SK-N-SH (cell line): ENCODE measurements around the gene LEPROT. TPM values are rescaled to one million over a fixed set of nuclear protein-coding genes. Genes with fewer than 3 reads are reported as not detected.

Source experiments
- CTCF ChIA-PET: fragments of 300-600, 350-600 bp; formaldehyde crosslinking; extraction: SDS; loops from one replicate; lab custom pipeline; 2021; lab: Yijun Ruan, JAX
- POLR2A ChIA-PET: fragments of 350-600 bp; sonication (Branson Sonifier 250); formaldehyde crosslinking; extraction: SDS; loops from one replicate; lab custom pipeline; 2020; ENCODE audit warnings: antibody characterized with exemption, inconsistent platforms; lab: Yijun Ruan, JAX
- DNase-seq: peaks from one replicate; pipeline ENCODE4 v3.0.0; 2012
- H2AFZ ChIP-seq: fragments of 200-600 bp; sonication (generic); 2 replicates; pipeline ENCODE4 v1.8.1; 2016; ENCODE audit warnings: antibody characterized with exemption, mild to moderate bottlenecking, low read depth
- H3F3A ChIP-seq: fragments of 200-600 bp; sonication (generic); replicated peaks from 2 replicates; pipeline ENCODE3; 2016; ENCODE audit warnings: antibody characterized with exemption, mild to moderate bottlenecking; ENCODE audit not compliant: insufficient read depth
- H3K27ac ChIP-seq, 2 experiments: fragments of 200-500 bp in 1 of 2; fragments of 200-600 bp in 1 of 2; sonication (Bioruptor generic) in 1 of 2; sonication (generic), shearing (Covaris generic) in 1 of 2; 2 replicates each; pipeline versions ENCODE4 v1.5.1 to v1.6.1; 2014 to 2016; ENCODE audit warnings: low read depth in 2 of 2, inconsistent platforms in 1 of 2, low read length in 1 of 2, mild to moderate bottlenecking in 1 of 2, mixed read lengths in 1 of 2
- H3K27me3 ChIP-seq: fragments of 200-600 bp; sonication (generic), shearing (Covaris generic); 2 replicates; pipeline ENCODE4 v1.6.1; 2016; ENCODE audit warnings: mixed run types; ENCODE audit not compliant: insufficient read depth
- H3K36me3 ChIP-seq, 2 experiments: fragments of 200-500 bp in 1 of 2; fragments of 200-600 bp in 1 of 2; sonication (Bioruptor generic) in 1 of 2; sonication (generic) in 1 of 2; replicated peaks in 1 of 2; 2 replicates each; pipeline versions ENCODE3 to v1.5.1; 2014 to 2016; ENCODE audit warnings: low read length in 1 of 2, mild to moderate bottlenecking in 1 of 2; ENCODE audit not compliant: insufficient read depth in 2 of 2, control insufficient read depth in 1 of 2
- H3K4me1 ChIP-seq, 2 experiments: fragments of 200-500 bp in 1 of 2; fragments of 200-600 bp in 1 of 2; sonication (Bioruptor generic) in 1 of 2; sonication (generic), shearing (Covaris generic) in 1 of 2; 2 replicates each; pipeline versions ENCODE4 v1.5.1 to v1.6.1; 2014 to 2016; ENCODE audit warnings: low read depth in 1 of 2, low read length in 1 of 2, mixed run types in 1 of 2; ENCODE audit not compliant: insufficient read depth in 2 of 2, control insufficient read depth in 1 of 2
- H3K4me2 ChIP-seq: fragments of 200-600 bp; sonication (generic), shearing (Covaris generic); 2 replicates; pipeline ENCODE4 v1.6.1; 2017; ENCODE audit warnings: mixed run types
- H3K4me3 ChIP-seq, 2 experiments: fragments of 200-500 bp in 1 of 2; fragments of 200-600 bp in 1 of 2; sonication (Bioruptor generic) in 1 of 2; sonication (generic), shearing (Covaris generic) in 1 of 2; 2 replicates each; pipeline versions ENCODE4 v1.5.1 to v1.8.1; 2014 to 2016; ENCODE audit warnings: low read depth in 2 of 2, inconsistent platforms in 1 of 2, low read length in 1 of 2, mild to moderate bottlenecking in 1 of 2, mixed read lengths in 1 of 2, moderate library complexity in 1 of 2
- H3K79me2 ChIP-seq: fragments of 200-600 bp; sonication (generic); 2 replicates; pipeline ENCODE4 v1.8.1; 2017; ENCODE audit warnings: mild to moderate bottlenecking; ENCODE audit not compliant: insufficient read depth
- H3K9ac ChIP-seq: fragments of 200-600 bp; sonication (generic); 2 replicates; pipeline ENCODE4 v1.6.1; 2017; ENCODE audit warnings: mixed run types
- H3K9me2 ChIP-seq: fragments of 200-600 bp; sonication (generic); 2 replicates; pipeline ENCODE4 v1.6.1; 2017; ENCODE audit warnings: mixed run types
- H3K9me3 ChIP-seq: fragments of 200-600 bp; sonication (generic); 2 replicates; pipeline ENCODE4 v1.6.1; 2017; ENCODE audit warnings: mixed run types, mild to moderate bottlenecking, moderate library complexity
- H4K20me1 ChIP-seq: fragments of 200-600 bp; sonication (generic); 2 replicates; pipeline ENCODE4 v1.6.1; 2017; ENCODE audit warnings: mild to moderate bottlenecking, mixed run types; ENCODE audit not compliant: insufficient read depth
- EP300 ChIP-seq, 2 experiments: IDR thresholded peaks; 2 replicates each; pipeline versions ENCODE4 v1.4.0 to v1.6.1; 2012; ENCODE audit warnings: borderline replicate concordance in 1 of 2, low read depth in 1 of 2, low read length in 1 of 2
- GABPA ChIP-seq: IDR thresholded peaks from 2 replicates; pipeline ENCODE4 v1.4.0; 2012; ENCODE audit warnings: low read depth, mild to moderate bottlenecking
- MAX ChIP-seq: IDR thresholded peaks from 2 replicates; pipeline ENCODE4 v1.4.0; 2012; ENCODE audit warnings: low read depth
- MEF2A ChIP-seq: IDR thresholded peaks from 2 replicates; pipeline ENCODE4 v1.4.0; 2012; ENCODE audit warnings: low read depth, borderline replicate concordance
- MXI1 ChIP-seq: IDR thresholded peaks from 2 replicates; pipeline ENCODE4 v1.6.1; 2012; ENCODE audit warnings: mild to moderate bottlenecking, low read depth, low read length, improper control_type of control experiment
- NFIC ChIP-seq: IDR thresholded peaks from 2 replicates; pipeline ENCODE4 v1.4.0; 2012; ENCODE audit warnings: borderline replicate concordance
- NRF1 ChIP-seq: IDR thresholded peaks from 2 replicates; pipeline ENCODE4 v1.6.1; 2012; ENCODE audit warnings: low read depth, mild to moderate bottlenecking, low read length
- PBX3 ChIP-seq: IDR thresholded peaks from 2 replicates; pipeline ENCODE4; 2012
- POLR2AphosphoS5 ChIP-seq: IDR thresholded peaks from 2 replicates; pipeline ENCODE4 v1.6.1; 2012; ENCODE audit warnings: low read depth, low read length
- RAD21 ChIP-seq: IDR thresholded peaks from 2 replicates; pipeline ENCODE4 v1.6.1; 2012; ENCODE audit warnings: mild to moderate bottlenecking, low read length
- TAF1 ChIP-seq: IDR thresholded peaks from 2 replicates; pipeline ENCODE4 v1.6.1; 2012; ENCODE audit warnings: low read depth, mild to moderate bottlenecking, low read length, moderate library complexity, borderline replicate concordance
- YY1 ChIP-seq: IDR thresholded peaks from 2 replicates; pipeline ENCODE4 v1.4.0; 2012; ENCODE audit warnings: low read depth, mild to moderate bottlenecking
- WGBS: methylation state at CpG from one replicate; pipeline ENCODE4 v1.1.6; 2017; ENCODE audit warnings: low lambda C conversion rate; 5-methylcytosine and 5-hydroxymethylcytosine counted together
- polyA plus RNA-seq, 3 experiments: library from polyadenylated mRNA; depleted of rRNA; stranded (reverse); fragments of >200 nt; gene quantifications; 2 replicates each; pipeline ENCODE4 v1.2.3, GENCODE V29; 2012
- TF ChIP-seq, protein P1 (sequence below): IDR thresholded peaks from 2 replicates; pipeline ENCODE4 v1.4.0; 2012; ENCODE audit warnings: low read depth, borderline replicate concordance

Gene LEPROT
- polyA plus RNA-seq, 1 of the 3 experiments (the other 2 are of a cell fraction): 38.9 TPM

DNA sequence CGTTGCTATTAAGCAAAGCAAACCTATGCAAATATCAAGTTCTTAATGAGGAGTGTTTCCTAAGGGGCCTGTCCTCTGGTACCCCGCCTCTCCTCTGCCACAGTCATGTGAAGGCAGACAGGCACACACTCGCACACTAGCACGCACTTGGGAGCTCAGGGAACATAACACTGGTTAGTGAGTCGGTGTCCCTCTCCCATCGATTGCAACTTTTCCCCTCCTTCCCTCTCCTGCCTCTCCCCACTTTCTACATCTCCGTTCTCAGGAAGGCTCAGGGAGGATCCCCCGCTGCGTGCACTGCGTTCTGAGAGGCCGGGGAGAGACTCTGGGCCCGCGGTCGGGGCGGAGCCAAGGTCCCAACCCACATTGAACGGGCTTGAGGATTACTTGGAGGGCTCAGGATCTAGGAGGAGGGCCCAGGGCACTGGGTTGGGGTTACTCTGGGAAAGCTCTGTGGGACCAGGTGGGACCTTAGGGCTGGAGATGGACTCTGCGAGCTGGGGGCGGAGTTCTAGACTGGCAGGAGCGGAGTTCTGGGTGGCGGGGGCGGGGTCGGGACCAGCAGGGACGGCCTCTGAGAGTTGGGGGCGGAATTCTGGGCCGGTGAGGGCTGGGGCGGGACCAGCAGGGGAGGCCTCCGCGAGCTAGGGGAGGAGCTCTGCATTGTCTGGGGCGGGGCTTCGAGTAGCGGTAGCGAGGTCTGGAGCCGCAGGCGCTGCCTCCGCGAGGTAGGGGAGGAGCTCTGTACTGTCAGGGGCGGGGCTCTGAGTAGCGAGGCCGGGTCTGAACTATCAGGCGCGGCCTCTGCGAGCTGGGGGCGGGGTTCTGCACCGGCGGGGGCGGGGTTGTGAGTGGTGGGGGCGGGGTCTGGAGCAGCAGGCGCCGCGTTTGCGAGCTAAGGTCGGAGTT, 533 bp upstream of the LEPROT start:
- H2AFZ ChIP-seq: peak overlapping the region; percentile 97
- peak overlapping the region; percentile 77 for H3K9ac ChIP-seq
- peak; percentile 97 for DNase-seq
- peak overlapping the region; percentile 88 for H3K4me2 ChIP-seq
- H3K9me2 ChIP-seq: no peaks in the 10 kb centered on the region
- peaks cover 13 to 17% of the 10 kb centered on the region in 2 experiments for H3K4me1 ChIP-seq
- H3F3A ChIP-seq: peaks cover 37% of the 10 kb centered on the region
- H3K27me3 ChIP-seq: no peaks in the 10 kb centered on the region
- ChIA-PET POLR2A (interaction anchor here (0.6 to 1.7 kb wide), 5 partner anchors 8 to 165 kb away, joined by 3 to 9 read pairs (median 5); partner anchors contain the start of gene DNAJC6), CTCF (interaction anchor here (0.7 to 1.9 kb wide), 6 partner anchors 11 to 268 kb away, joined by 3 to 9 read pairs (median 4); no protein-coding TSS in a partner anchor)
- WGBS: under 1% methylated on average over 17 of the region's 52 CpGs
- peak overlapping the region; percentile 81 to 95 for H3K27ac ChIP-seq
- no peaks in the 10 kb centered on the region; the same call in 1 of the 2 replicates for H4K20me1 ChIP-seq
- peak overlapping the region; percentile 84 to 95 for H3K4me3 ChIP-seq
- H3K36me3 ChIP-seq: peaks cover 0 to 4% of the 10 kb centered on the region in 2 experiments
- H3K79me2 ChIP-seq: peaks cover 42% of the 10 kb centered on the region
- TF ChIP-seq EP300 (IDR thresholded peaks at IDR 0.05; ENCODE audit: borderline replicate concordance in 1 of 2, low read depth in 1 of 2, low read length in 1 of 2) (no peak), NRF1 (peak; percentile 20; the same call in 1 of the 2 replicates), POLR2AphosphoS5 (peak; percentile 70; the same call in 1 of the 2 replicates), MXI1 (peak; percentile 52; the same call in 1 of the 2 replicates), PBX3 (peak; percentile 27; the same call in 1 of the 2 replicates), GABPA (no peak)
- TF ChIP-seq, protein P1, sequence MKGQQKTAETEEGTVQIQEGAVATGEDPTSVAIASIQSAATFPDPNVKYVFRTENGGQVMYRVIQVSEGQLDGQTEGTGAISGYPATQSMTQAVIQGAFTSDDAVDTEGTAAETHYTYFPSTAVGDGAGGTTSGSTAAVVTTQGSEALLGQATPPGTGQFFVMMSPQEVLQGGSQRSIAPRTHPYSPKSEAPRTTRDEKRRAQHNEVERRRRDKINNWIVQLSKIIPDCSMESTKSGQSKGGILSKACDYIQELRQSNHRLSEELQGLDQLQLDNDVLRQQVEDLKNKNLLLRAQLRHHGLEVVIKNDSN: peak; percentile 36; the same call in 1 of the 2 replicates
- TF ChIP-seq, all 33 proteins: peak for 5
- no peaks in the 10 kb centered on the region for H3K9me3 ChIP-seq

- H3K9me2 ChIP-seq: no peaks in the 10 kb centered on the region
- peaks cover 13 to 23% of the 10 kb centered on the region in 2 experiments for H3K4me1 ChIP-seq
- no peak for TF ChIP-seq MXI1
- no peak for TF ChIP-seq NRF1
- TF ChIP-seq MAX: no peak
- no peak for TF ChIP-seq POLR2AphosphoS5
- no peak for TF ChIP-seq MEF2A
- no peak for TF ChIP-seq TAF1
- TF ChIP-seq YY1: no peak
- TF ChIP-seq NFIC: no peak
- TF ChIP-seq RAD21: no peak
- no peak overlapping the region for H2AFZ ChIP-seq
- H3K79me2 ChIP-seq: peaks cover 56% of the 10 kb centered on the region
- H3K9me3 ChIP-seq: no peaks in the 10 kb centered on the region
- peak overlapping the region; percentile 80 for H3K4me2 ChIP-seq
- peaks cover 41% of the 10 kb centered on the region for H3F3A ChIP-seq
- peak overlapping the region; percentile 78 to 95 for H3K4me3 ChIP-seq
- CTCF ChIA-PET: interaction anchor here (2.4 to 6.7 kb wide), 2 partner anchors 9 to 266 kb away, joined by 10 to 56 read pairs; no protein-coding TSS in a partner anchor
- 4% methylated on average over 13 of the region's 13 CpGs for WGBS
- H3K36me3 ChIP-seq: peaks cover 12 to 13% of the 10 kb centered on the region in 2 experiments
- no peaks in the 10 kb centered on the region for H3K27me3 ChIP-seq
- H4K20me1 ChIP-seq: peaks cover 6% of the 10 kb centered on the region; the same call in 1 of the 2 replicates
- peak overlapping the region; percentile 95 to 97 for H3K27ac ChIP-seq
- DNase-seq: no peak
- POLR2A ChIA-PET: interaction anchor here (0.6 to 0.8 kb wide), 2 partner anchors 174 to 424 kb away, joined by 3 to 6 read pairs; no protein-coding TSS in a partner anchor
- peak overlapping the region; percentile 92 for H3K9ac ChIP-seq
These were observed 1.0 kb downstream of the LEPROT start for GRCh38 chr1:65421351-65422025.
